ENCODE measurements around the gene ARMH3.

DNA sequence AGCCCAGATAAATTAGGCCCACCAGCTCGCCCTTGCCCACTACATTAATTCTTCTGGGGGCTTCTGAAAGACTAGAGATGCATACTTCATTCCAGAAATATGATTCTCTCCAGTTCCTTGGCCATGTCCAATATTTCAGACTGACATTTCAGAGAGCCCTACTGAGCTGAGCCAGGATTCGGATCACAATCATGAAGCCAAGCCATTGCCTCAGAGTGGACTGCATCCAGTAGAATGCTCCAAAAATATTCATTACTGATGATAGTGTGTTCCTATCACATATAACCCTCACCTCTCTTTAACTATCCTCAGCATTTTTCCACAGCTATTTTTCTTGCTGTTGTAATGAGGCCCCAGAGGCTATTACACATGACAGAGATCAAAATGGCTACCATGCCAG, 38.7 kb downstream of the ARMH3 start:
- TF ChIP-seq CTCF (conservative IDR thresholded peaks at IDR 0.05; ENCODE audit: low read length) (no peak), EZH2phosphoT487 (IDR thresholded peaks at IDR 0.05; ENCODE audit: borderline replicate concordance, low read depth, low read length) (no peak)
